Activated CD8-positive, alpha-beta memory T cell treated with anti-CD3 and anti-CD28 coated beads for 36 hours (primary cell): ENCODE results near the gene PHACTR1. TPM values are rescaled to one million over a fixed set of nuclear protein-coding genes. Genes with fewer than 3 reads are reported as not detected.
"Not testable (repeated sequence)": the region's sequence is repeated elsewhere in the genome, so short reads cannot be mapped to it uniquely, and the experiment has no call there.

ENCODE experiments used
- CTCF ChIA-PET: fragments of 350-600 bp; sonication (Branson Sonifier 250); formaldehyde crosslinking; loops from one replicate; lab custom pipeline; 2021; ENCODE audit warnings: antibody characterized with exemption; lab: Charles Lee
- POLR2A ChIA-PET: fragments of 350-600 bp; sonication (Branson Sonifier 250); formaldehyde crosslinking; loops from one replicate; lab custom pipeline; 2021; ENCODE audit warnings: antibody characterized with exemption; lab: Charles Lee
- total RNA-seq, 2 experiments: library from RNA; stranded (reverse); gene quantifications; one replicate each; pipeline ENCODE4 v1.2.3, GENCODE V29; 2021

PHACTR1 gene
- total RNA-seq, 2 experiments from 2014 or later = 0.02 TPM; not detected in 1

- POLR2A ChIA-PET = no interaction called here
- CTCF ChIA-PET = no interaction called here
Observed at GRCh38 chr6:13147782-13148181, 431.2 kb downstream of the PHACTR1 start.

- ChIA-PET CTCF (interaction anchor here (1.2 kb wide), 1 partner anchor 309 kb away, joined by 3 read pairs; no protein-coding TSS in a partner anchor), POLR2A (no interaction called here)
Observed at GRCh38 chr6:13152764-13153163, 436.2 kb downstream of the PHACTR1 start.

- ChIA-PET CTCF (no interaction called here), POLR2A (no interaction called here)
Observed at GRCh38 chr6:13156381-13156780, 439.8 kb downstream of the PHACTR1 start.

GRCh38 chr6:13157293-13157692, 440.7 kb downstream of the PHACTR1 start:
- ChIA-PET CTCF (no interaction called here), POLR2A (no interaction called here)

GRCh38 chr6:13159300-13159699, 442.7 kb downstream of the PHACTR1 start:
- POLR2A ChIA-PET = no interaction called here
- CTCF ChIA-PET = interaction anchor here (1.8 kb wide), 1 partner anchor 10 kb away, joined by 4 read pairs; no protein-coding TSS in a partner anchor

GRCh38 chr6:13159822-13160221, 443.3 kb downstream of the PHACTR1 start:
- POLR2A ChIA-PET = not testable (repeated sequence)
- CTCF ChIA-PET = interaction anchor here (1.8 kb wide), 1 partner anchor 11 kb away, joined by 4 read pairs; no protein-coding TSS in a partner anchor

- ChIA-PET CTCF (no interaction called here), POLR2A (no interaction called here)
Observed at GRCh38 chr6:13163161-13163944, 446.8 kb downstream of the PHACTR1 start.

- ChIA-PET CTCF (no interaction called here), POLR2A (no interaction called here)
Observed at GRCh38 chr6:13164291-13164690, 447.7 kb downstream of the PHACTR1 start.

GRCh38 chr6:13165502-13166172, 449.1 kb downstream of the PHACTR1 start:
- CTCF ChIA-PET = no interaction called here

GRCh38 chr6:13166269-13166668, 449.7 kb downstream of the PHACTR1 start:
- CTCF ChIA-PET = no interaction called here
- POLR2A ChIA-PET = no interaction called here

More at GRCh38 chr6:13165502-13166172, 449.1 kb downstream of the PHACTR1 start:
- POLR2A ChIA-PET = no interaction called here

- CTCF ChIA-PET = no interaction called here
- POLR2A ChIA-PET = no interaction called here
Observed at GRCh38 chr6:13166916-13167315, 450.3 kb downstream of the PHACTR1 start.

GRCh38 chr6:13172291-13172690, 455.7 kb downstream of the PHACTR1 start:
- ChIA-PET POLR2A (no interaction called here), CTCF (no interaction called here)

GRCh38 chr6:13175087-13175486, 458.5 kb downstream of the PHACTR1 start:
- POLR2A ChIA-PET = no interaction called here
- CTCF ChIA-PET = no interaction called here

GRCh38 chr6:13175759-13176158, 459.2 kb downstream of the PHACTR1 start:
- ChIA-PET CTCF (no interaction called here), POLR2A (no interaction called here)

GRCh38 chr6:13177664-13178063, 461.1 kb downstream of the PHACTR1 start:
- POLR2A ChIA-PET = interaction anchor here (0.6 kb wide), 1 partner anchor 151 kb away, joined by 6 read pairs; no protein-coding TSS in a partner anchor
- CTCF ChIA-PET = no interaction called here

GRCh38 chr6:13178107-13178506, 461.5 kb downstream of the PHACTR1 start:
- CTCF ChIA-PET = no interaction called here
- POLR2A ChIA-PET = no interaction called here

GRCh38 chr6:13180538-13180937, 464.0 kb downstream of the PHACTR1 start:
- CTCF ChIA-PET = no interaction called here
- POLR2A ChIA-PET = no interaction called here

- ChIA-PET POLR2A (no interaction called here), CTCF (no interaction called here)
Observed at GRCh38 chr6:13181393-13181792, 464.8 kb downstream of the PHACTR1 start.

- POLR2A ChIA-PET = no interaction called here
- CTCF ChIA-PET = no interaction called here
Observed at GRCh38 chr6:13183415-13184088, 467.0 kb downstream of the PHACTR1 start.

GRCh38 chr6:13184089-13184468, 467.5 kb downstream of the PHACTR1 start:
- POLR2A ChIA-PET = no interaction called here
- CTCF ChIA-PET = no interaction called here
